HepG2 (cell line): ENCODE results near the gene PPP1R16B. TPM values are rescaled to one million over a fixed set of nuclear protein-coding genes. Genes with fewer than 3 reads are reported as not detected.

Source experiments
- BCL6 ChIP-seq: IDR thresholded peaks from 2 replicates; pipeline ENCODE4 v1.6.1; 2016; ENCODE audit warnings: missing genetic modification reagents, missing compliant biosample characterization
- DNMT1 ChIP-seq: sonication (generic); formaldehyde crosslinking; IDR thresholded peaks from 2 replicates; pipeline ENCODE4 v1.5.1; 2020; ENCODE audit warnings: mild to moderate bottlenecking, missing genetic modification reagents
- EED ChIP-seq: sonication (generic); formaldehyde crosslinking; IDR thresholded peaks from 2 replicates; pipeline ENCODE4 v1.5.0; 2020; ENCODE audit warnings: mild to moderate bottlenecking, missing genetic modification reagents
- FOSL2 ChIP-seq: sonication (generic); formaldehyde crosslinking; IDR thresholded peaks from 2 replicates; pipeline ENCODE4 v1.4.0; 2020; ENCODE audit warnings: missing genetic modification reagents
- NFIB ChIP-seq: sonication (generic); formaldehyde crosslinking; IDR thresholded peaks from 2 replicates; pipeline ENCODE4 v1.9.0; 2021; ENCODE audit warnings: missing genetic modification reagents, mild to moderate bottlenecking, borderline replicate concordance
- PAWR ChIP-seq: sonication (generic); formaldehyde crosslinking; IDR thresholded peaks from 2 replicates; pipeline ENCODE4 v1.4.0; 2020; ENCODE audit warnings: missing genetic modification reagents, mild to moderate bottlenecking, borderline replicate concordance
- RAD21 ChIP-seq: fragments of 450-650 bp; formaldehyde crosslinking; IDR thresholded peaks from 2 replicates; pipeline ENCODE4 v1.5.0; 2020; ENCODE audit warnings: mild to moderate bottlenecking
- YY1 ChIP-seq: IDR thresholded peaks from 2 replicates; pipeline ENCODE4 v1.6.1; 2011; ENCODE audit warnings: low read length, low read depth, moderate library complexity, mild to moderate bottlenecking; ENCODE audit not compliant: insufficient read depth, insufficient replicate concordance
- ZBTB38 ChIP-seq: sonication (generic); formaldehyde crosslinking; IDR thresholded peaks from 2 replicates; pipeline ENCODE4 v1.5.1; 2020; ENCODE audit warnings: mild to moderate bottlenecking, missing genetic modification reagents
- ZKSCAN8 ChIP-seq: IDR thresholded peaks from 2 replicates; pipeline ENCODE4 v1.6.1; 2016; ENCODE audit warnings: borderline replicate concordance, missing genetic modification reagents, missing compliant biosample characterization
- ZNF24 ChIP-seq: fragments of 450-650 bp; IDR thresholded peaks from 2 replicates; pipeline ENCODE4 v1.6.1; 2017; ENCODE audit warnings: antibody characterized with exemption, mild to moderate bottlenecking
- ZNF292 ChIP-seq: sonication (generic); formaldehyde crosslinking; IDR thresholded peaks from 2 replicates; pipeline ENCODE4 v1.8.1; 2022; ENCODE audit warnings: mild to moderate bottlenecking, low read depth, missing genetic modification reagents, borderline replicate concordance
- ZNF331 ChIP-seq: sonication (generic); formaldehyde crosslinking; IDR thresholded peaks from 2 replicates; pipeline ENCODE4 v1.4.0; 2020; ENCODE audit warnings: missing genetic modification reagents
- ZNF460 ChIP-seq: sonication (generic); formaldehyde crosslinking; IDR thresholded peaks from 2 replicates; pipeline ENCODE4 v1.5.1; 2020; ENCODE audit warnings: missing genetic modification reagents, mild to moderate bottlenecking, borderline replicate concordance
- ZNF747 ChIP-seq: sonication (generic); formaldehyde crosslinking; IDR thresholded peaks from 2 replicates; pipeline ENCODE4 v1.8.1; 2023; ENCODE audit warnings: missing genetic modification reagents, mild to moderate bottlenecking, borderline replicate concordance
- ZSCAN21 ChIP-seq: sonication (generic); formaldehyde crosslinking; IDR thresholded peaks from 2 replicates; pipeline ENCODE4 v1.8.0; 2022; ENCODE audit warnings: mild to moderate bottlenecking, missing genetic modification reagents, moderate library complexity, borderline replicate concordance
- polyA plus RNA-seq, 8 experiments: library from polyadenylated mRNA; depleted of rRNA in 3 of 8; stranded (reverse) in 7 of 8; unstranded in 1 of 8; fragments of >200 nt; fragmentation: Illumina TruSeq in 4 of 8; extraction: Trizol in 4 of 8; gene quantifications; 2 replicates each; pipeline versions ENCODE4 v1.2.1 to v1.2.3, GENCODE V29; 2011 to 2016; ENCODE audit warnings: low read depth in 4 of 8, missing spikeins in 1 of 8, mixed read lengths in 1 of 8; ENCODE audit not compliant: insufficient read depth in 1 of 8
- total RNA-seq, 5 experiments: library from RNA; depleted of rRNA; stranded (reverse); fragments of >200 nt; fragmentation: Illumina TruSeq; extraction: Trizol; gene quantifications; 2 replicates each; pipeline ENCODE4 v1.2.3, GENCODE V29; 2016; ENCODE audit warnings: low read depth in 1 of 5
- TF ChIP-seq, protein P1 (sequence below): sonication (generic); formaldehyde crosslinking; IDR thresholded peaks from 2 replicates; pipeline ENCODE4 v1.5.0; 2020; ENCODE audit warnings: missing genetic modification reagents
- TF ChIP-seq, protein P2 (sequence below): sonication (generic); formaldehyde crosslinking; IDR thresholded peaks from 2 replicates; pipeline ENCODE4 v1.4.0; 2020; ENCODE audit warnings: missing genetic modification reagents
- TF ChIP-seq, protein P3 (sequence below): sonication (generic); formaldehyde crosslinking; IDR thresholded peaks from 2 replicates; pipeline ENCODE4 v1.4.0; 2020; ENCODE audit warnings: mild to moderate bottlenecking, missing genetic modification reagents
- TF ChIP-seq, protein P4 (sequence below): IDR thresholded peaks from 2 replicates; pipeline ENCODE4 v1.4.0; 2020; ENCODE audit warnings: mild to moderate bottlenecking, missing genetic modification reagents
- TF ChIP-seq, protein P5 (sequence below): sonication (generic); formaldehyde crosslinking; IDR thresholded peaks from 2 replicates; pipeline ENCODE4 v1.5.0; 2020; ENCODE audit warnings: mild to moderate bottlenecking, missing genetic modification reagents

PPP1R16B gene
- total and polyA plus RNA-seq, 2 of the 13 experiments (the other 11 are each of a cell fraction or from before 2014, with no cell fraction given) = 0.02 to 0.11 TPM

DNA sequence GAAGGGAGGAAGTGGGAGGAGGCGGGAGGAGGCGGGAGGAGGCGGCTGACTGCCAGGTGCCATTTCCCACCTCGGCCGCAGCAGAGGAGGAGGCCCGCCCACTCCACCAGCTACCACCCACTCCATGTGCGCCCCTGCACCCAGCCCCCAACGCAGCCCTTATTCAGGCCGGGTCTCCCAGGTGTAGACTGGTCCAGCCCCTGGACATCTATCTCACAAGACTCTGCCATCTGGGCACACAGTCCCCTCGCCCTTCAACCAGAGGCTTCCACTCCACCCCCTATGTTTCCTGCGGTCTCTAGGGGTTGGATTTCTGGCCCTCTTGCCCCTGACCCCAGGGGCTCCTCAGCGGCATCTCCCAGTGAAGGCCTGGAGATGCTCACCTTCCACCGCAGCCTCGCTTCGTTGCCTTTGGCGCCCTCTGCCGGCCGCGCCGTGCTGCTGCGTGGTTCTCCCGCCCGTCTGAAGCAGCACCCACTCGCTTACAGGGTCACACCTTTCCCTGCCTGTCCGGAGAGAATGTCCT, 88.1 kb downstream of the PPP1R16B start (continued):
- TF ChIP-seq, protein P1, sequence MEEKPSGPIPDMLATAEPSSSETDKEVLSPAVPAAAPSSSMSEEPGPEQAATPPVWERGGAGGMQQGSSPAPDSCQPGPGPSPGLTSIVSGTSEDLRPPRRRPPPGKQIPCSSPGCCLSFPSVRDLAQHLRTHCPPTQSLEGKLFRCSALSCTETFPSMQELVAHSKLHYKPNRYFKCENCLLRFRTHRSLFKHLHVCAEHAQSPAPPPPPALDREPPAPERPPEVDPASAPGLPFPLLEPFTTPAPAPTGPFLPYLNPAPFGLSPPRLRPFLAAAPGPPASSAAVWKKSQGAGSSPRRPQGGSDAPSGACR (CRISPR knock-in tag) = 0 out of 2 replicates have a peak, but pooled peaks have one; percentile 37
- TF ChIP-seq ZNF331 (CRISPR knock-in tag) = peak; percentile 45; the same call in 1 of the 2 replicates
- no peak for TF ChIP-seq NFIB (CRISPR knock-in tag)
- peak; percentile 94 for TF ChIP-seq RAD21 (CRISPR knock-in tag)
- TF ChIP-seq FOSL2 (CRISPR knock-in tag) = peak; percentile 35; the same call in 1 of the 2 replicates
- TF ChIP-seq, protein P2, sequence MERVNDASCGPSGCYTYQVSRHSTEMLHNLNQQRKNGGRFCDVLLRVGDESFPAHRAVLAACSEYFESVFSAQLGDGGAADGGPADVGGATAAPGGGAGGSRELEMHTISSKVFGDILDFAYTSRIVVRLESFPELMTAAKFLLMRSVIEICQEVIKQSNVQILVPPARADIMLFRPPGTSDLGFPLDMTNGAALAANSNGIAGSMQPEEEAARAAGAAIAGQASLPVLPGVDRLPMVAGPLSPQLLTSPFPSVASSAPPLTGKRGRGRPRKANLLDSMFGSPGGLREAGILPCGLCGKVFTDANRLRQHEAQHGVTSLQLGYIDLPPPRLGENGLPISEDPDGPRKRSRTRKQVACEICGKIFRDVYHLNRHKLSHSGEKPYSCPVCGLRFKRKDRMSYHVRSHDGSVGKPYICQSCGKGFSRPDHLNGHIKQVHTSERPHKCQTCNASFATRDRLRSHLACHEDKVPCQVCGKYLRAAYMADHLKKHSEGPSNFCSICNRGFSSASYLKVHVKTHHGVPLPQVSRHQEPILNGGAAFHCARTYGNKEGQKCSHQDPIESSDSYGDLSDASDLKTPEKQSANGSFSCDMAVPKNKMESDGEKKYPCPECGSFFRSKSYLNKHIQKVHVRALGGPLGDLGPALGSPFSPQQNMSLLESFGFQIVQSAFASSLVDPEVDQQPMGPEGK (CRISPR knock-in tag) = peak; percentile 66
- peak; percentile 16 for TF ChIP-seq YY1
- peak; percentile 71; the same call in 1 of the 2 replicates for TF ChIP-seq ZSCAN21 (CRISPR knock-in tag)
- peak; percentile 57; the same call in 1 of the 2 replicates for TF ChIP-seq ZNF747
- TF ChIP-seq DNMT1 (CRISPR knock-in tag) = peak; percentile 69; the same call in 1 of the 2 replicates
- 0 out of 2 replicates have a peak, but pooled peaks have one; percentile 33 for TF ChIP-seq ZNF292 (CRISPR knock-in tag)
- no peak for TF ChIP-seq ZNF24
- TF ChIP-seq ZNF460 (CRISPR knock-in tag) = no peak
- TF ChIP-seq BCL6 (CRISPR knock-in tag) = 0 out of 2 replicates have a peak, but pooled peaks have one; percentile 21
- no peak for TF ChIP-seq ZKSCAN8 (CRISPR knock-in tag)
- TF ChIP-seq, protein P3, sequence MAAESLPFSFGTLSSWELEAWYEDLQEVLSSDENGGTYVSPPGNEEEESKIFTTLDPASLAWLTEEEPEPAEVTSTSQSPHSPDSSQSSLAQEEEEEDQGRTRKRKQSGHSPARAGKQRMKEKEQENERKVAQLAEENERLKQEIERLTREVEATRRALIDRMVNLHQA = no peak
- TF ChIP-seq ZBTB38 (CRISPR knock-in tag) = peak; percentile 36
- TF ChIP-seq, protein P4, sequence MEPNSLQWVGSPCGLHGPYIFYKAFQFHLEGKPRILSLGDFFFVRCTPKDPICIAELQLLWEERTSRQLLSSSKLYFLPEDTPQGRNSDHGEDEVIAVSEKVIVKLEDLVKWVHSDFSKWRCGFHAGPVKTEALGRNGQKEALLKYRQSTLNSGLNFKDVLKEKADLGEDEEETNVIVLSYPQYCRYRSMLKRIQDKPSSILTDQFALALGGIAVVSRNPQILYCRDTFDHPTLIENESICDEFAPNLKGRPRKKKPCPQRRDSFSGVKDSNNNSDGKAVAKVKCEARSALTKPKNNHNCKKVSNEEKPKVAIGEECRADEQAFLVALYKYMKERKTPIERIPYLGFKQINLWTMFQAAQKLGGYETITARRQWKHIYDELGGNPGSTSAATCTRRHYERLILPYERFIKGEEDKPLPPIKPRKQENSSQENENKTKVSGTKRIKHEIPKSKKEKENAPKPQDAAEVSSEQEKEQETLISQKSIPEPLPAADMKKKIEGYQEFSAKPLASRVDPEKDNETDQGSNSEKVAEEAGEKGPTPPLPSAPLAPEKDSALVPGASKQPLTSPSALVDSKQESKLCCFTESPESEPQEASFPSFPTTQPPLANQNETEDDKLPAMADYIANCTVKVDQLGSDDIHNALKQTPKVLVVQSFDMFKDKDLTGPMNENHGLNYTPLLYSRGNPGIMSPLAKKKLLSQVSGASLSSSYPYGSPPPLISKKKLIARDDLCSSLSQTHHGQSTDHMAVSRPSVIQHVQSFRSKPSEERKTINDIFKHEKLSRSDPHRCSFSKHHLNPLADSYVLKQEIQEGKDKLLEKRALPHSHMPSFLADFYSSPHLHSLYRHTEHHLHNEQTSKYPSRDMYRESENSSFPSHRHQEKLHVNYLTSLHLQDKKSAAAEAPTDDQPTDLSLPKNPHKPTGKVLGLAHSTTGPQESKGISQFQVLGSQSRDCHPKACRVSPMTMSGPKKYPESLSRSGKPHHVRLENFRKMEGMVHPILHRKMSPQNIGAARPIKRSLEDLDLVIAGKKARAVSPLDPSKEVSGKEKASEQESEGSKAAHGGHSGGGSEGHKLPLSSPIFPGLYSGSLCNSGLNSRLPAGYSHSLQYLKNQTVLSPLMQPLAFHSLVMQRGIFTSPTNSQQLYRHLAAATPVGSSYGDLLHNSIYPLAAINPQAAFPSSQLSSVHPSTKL (CRISPR knock-in tag) = no peak
- TF ChIP-seq, protein P5, sequence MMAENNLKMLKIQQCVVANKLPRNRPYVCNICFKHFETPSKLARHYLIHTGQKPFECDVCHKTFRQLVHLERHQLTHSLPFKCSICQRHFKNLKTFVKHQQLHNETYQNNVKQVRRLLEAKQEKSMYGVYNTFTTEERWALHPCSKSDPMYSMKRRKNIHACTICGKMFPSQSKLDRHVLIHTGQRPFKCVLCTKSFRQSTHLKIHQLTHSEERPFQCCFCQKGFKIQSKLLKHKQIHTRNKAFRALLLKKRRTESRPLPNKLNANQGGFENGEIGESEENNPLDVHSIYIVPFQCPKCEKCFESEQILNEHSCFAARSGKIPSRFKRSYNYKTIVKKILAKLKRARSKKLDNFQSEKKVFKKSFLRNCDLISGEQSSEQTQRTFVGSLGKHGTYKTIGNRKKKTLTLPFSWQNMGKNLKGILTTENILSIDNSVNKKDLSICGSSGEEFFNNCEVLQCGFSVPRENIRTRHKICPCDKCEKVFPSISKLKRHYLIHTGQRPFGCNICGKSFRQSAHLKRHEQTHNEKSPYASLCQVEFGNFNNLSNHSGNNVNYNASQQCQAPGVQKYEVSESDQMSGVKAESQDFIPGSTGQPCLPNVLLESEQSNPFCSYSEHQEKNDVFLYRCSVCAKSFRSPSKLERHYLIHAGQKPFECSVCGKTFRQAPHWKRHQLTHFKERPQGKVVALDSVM (CRISPR knock-in tag) = no peak
- peak; percentile 77 for TF ChIP-seq EED (CRISPR knock-in tag)
- no peak for TF ChIP-seq PAWR (CRISPR knock-in tag)
